OCI-LY1 (cell line): ENCODE data around the gene TDRD6.

ENCODE experiments used
- H2AFZ ChIP-seq: fragments of 200-600 bp; sonication (generic), shearing (Covaris generic); 2 replicates; pipeline ENCODE4 v1.6.0; 2014; ENCODE audit warnings: antibody characterized with exemption, mild to moderate bottlenecking, low read length
- H3F3A ChIP-seq: fragments of 200-600 bp; sonication (generic), shearing (Covaris generic); 2 replicates; pipeline ENCODE4 v1.6.0; 2014; ENCODE audit warnings: mild to moderate bottlenecking, antibody characterized with exemption, low read length, moderate library complexity; ENCODE audit not compliant: insufficient read depth
- H3K27ac ChIP-seq: fragments of 200-600 bp; sonication (generic); 2 replicates; pipeline ENCODE4 v1.5.1; 2014; ENCODE audit warnings: low read length, mixed run types, mild to moderate bottlenecking, low read depth; ENCODE audit not compliant: poor library complexity, severe bottlenecking
- H3K27me3 ChIP-seq: fragments of 200-600 bp; sonication (generic); 2 replicates; pipeline ENCODE4 v1.6.0; 2014; ENCODE audit warnings: antibody characterized with exemption, mild to moderate bottlenecking, low read length, moderate library complexity; ENCODE audit not compliant: insufficient read depth
- H3K36me3 ChIP-seq: fragments of 200-600 bp; sonication (generic); 2 replicates; pipeline ENCODE4 v1.6.1; 2014; ENCODE audit warnings: mild to moderate bottlenecking, antibody characterized with exemption, low read length, moderate library complexity, mixed read lengths; ENCODE audit not compliant: insufficient read depth
- H3K4me1 ChIP-seq: fragments of 200-600 bp; sonication (generic); 2 replicates; pipeline ENCODE4 v1.5.1; 2014; ENCODE audit warnings: mild to moderate bottlenecking, low read length, moderate library complexity; ENCODE audit not compliant: insufficient read depth, severe bottlenecking
- H3K4me2 ChIP-seq: fragments of 200-600 bp; sonication (generic), shearing (Covaris generic); 2 replicates; pipeline ENCODE4 v1.6.1; 2014; ENCODE audit warnings: low read length
- H3K4me3 ChIP-seq: fragments of 200-600 bp; sonication (generic); 2 replicates; pipeline ENCODE4 v1.5.1; 2014; ENCODE audit warnings: low read length, low read depth, mild to moderate bottlenecking, mixed read lengths; ENCODE audit not compliant: poor library complexity, severe bottlenecking
- H3K79me2 ChIP-seq: fragments of 200-600 bp; shearing (Covaris generic); 2 replicates; pipeline ENCODE4 v1.6.1; 2016; ENCODE audit warnings: mixed run types, low read length, mixed read lengths; ENCODE audit not compliant: insufficient read depth
- H3K9ac ChIP-seq: fragments of 200-600 bp; sonication (generic), shearing (Covaris generic); 2 replicates; pipeline ENCODE4 v1.6.1; 2014; ENCODE audit warnings: mild to moderate bottlenecking, low read length, mixed read lengths
- H3K9me2 ChIP-seq: fragments of 200-600 bp; sonication (generic), shearing (Covaris generic); 2 replicates; pipeline ENCODE4 v1.6.1; 2014; ENCODE audit warnings: low read depth, mild to moderate bottlenecking, low read length, mixed read lengths
- H3K9me3 ChIP-seq: fragments of 200-600 bp; shearing (Covaris generic); 2 replicates; pipeline ENCODE4 v1.6.1; 2014; ENCODE audit warnings: low read length, mixed read lengths
- H4K20me1 ChIP-seq: fragments of 200-600 bp; sonication (generic), shearing (Covaris generic); 2 replicates; pipeline ENCODE4 v1.6.0; 2016; ENCODE audit warnings: mild to moderate bottlenecking, low read length; ENCODE audit not compliant: insufficient read depth
- CTCF ChIP-seq: fragments of 200-600 bp; sonication (generic), shearing (Covaris generic); IDR thresholded peaks from 2 replicates; pipeline ENCODE4 v1.5.1; 2017; ENCODE audit warnings: mild to moderate bottlenecking, antibody characterized with exemption, low read length, moderate library complexity, mixed read lengths
- EZH2 ChIP-seq: fragments of 200-600 bp; sonication (generic), shearing (Covaris generic); IDR thresholded peaks from 2 replicates; pipeline ENCODE4 v1.8.0; 2017; ENCODE audit warnings: borderline replicate concordance, mixed run types, mild to moderate bottlenecking, antibody characterized with exemption, low read length, moderate library complexity, mixed read lengths

TDRD6 gene

DNA sequence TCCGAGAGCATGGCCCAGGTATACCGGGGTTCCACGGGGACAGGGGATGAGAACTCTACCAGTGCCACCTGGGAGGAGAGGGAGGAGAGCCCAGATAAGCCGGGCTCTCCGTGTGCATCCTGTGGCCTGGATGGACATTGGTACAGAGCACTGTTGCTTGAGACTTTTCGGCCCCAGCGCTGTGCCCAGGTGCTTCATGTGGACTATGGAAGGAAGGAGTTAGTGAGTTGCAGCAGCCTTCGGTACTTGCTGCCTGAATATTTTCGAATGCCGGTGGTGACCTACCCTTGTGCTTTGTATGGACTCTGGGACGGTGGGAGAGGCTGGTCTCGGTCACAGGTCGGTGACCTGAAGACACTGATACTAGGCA lies 1.3 kb downstream of the TDRD6 start:
- no peak overlapping the region for H2AFZ ChIP-seq
- no peak overlapping the region for H3K4me3 ChIP-seq
- H3K9me2 ChIP-seq, result no peaks in the 10 kb centered on the region
- no peaks in the 10 kb centered on the region for H3K36me3 ChIP-seq
- H3K9me3 ChIP-seq, result no peaks in the 10 kb centered on the region
- H3K27ac ChIP-seq, result no peak overlapping the region
- TF ChIP-seq EZH2, result no peak
- TF ChIP-seq CTCF, result no peak
- no peaks in the 10 kb centered on the region for H3K4me1 ChIP-seq
- no peaks in the 10 kb centered on the region for H3F3A ChIP-seq
- no peaks in the 10 kb centered on the region for H3K79me2 ChIP-seq
- H4K20me1 ChIP-seq, result no peaks in the 10 kb centered on the region
- no peak overlapping the region for H3K9ac ChIP-seq
- no peaks in the 10 kb centered on the region for H3K27me3 ChIP-seq
- H3K4me2 ChIP-seq, result no peak overlapping the region

- no peaks in the 10 kb centered on the region for H3K9me3 ChIP-seq
- no peaks in the 10 kb centered on the region for H3K36me3 ChIP-seq
- H3K79me2 ChIP-seq, result no peaks in the 10 kb centered on the region
- H4K20me1 ChIP-seq, result no peaks in the 10 kb centered on the region
- no peak overlapping the region for H3K4me2 ChIP-seq
- TF ChIP-seq EZH2 (no peak), CTCF (no peak)
- no peaks in the 10 kb centered on the region for H3K27me3 ChIP-seq
- H3F3A ChIP-seq, result no peaks in the 10 kb centered on the region
- no peaks in the 10 kb centered on the region for H3K9me2 ChIP-seq
- no peak overlapping the region for H3K27ac ChIP-seq
- H3K4me1 ChIP-seq, result no peaks in the 10 kb centered on the region
- H3K9ac ChIP-seq, result no peak overlapping the region
- no peak overlapping the region for H3K4me3 ChIP-seq
- no peak overlapping the region for H2AFZ ChIP-seq
Observed at GRCh38 chr6:46689657-46690056, 2.0 kb downstream of the TDRD6 start.

DNA sequence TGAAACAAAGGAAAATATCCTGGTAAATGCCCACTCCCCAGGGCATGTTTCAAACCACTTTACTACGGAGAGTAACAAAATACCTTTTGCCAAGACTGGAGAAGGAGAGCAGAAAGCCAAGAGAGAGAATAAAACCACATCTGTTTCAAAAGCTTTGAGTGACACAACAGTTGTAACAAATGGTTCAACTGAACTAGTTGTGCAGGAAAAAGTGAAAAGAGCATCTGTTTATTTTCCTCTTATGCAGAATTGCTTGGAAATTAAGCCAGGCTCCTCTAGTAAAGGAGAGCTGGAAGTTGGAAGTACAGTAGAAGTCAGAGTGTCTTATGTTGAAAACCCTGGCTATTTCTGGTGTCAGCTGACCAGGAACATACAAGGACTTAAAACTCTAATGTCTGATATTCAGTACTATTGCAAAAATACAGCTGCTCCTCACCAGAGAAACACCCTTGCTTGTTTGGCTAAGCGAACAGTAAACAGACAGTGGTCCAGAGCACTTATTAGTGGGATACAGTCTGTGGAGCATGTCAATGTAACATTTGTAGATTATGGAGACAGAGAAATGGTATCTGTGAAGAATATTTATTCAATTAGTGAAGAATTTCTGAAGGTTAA lies 2.6 kb downstream of the TDRD6 start:
- Histone ChIP-seq H3K27ac (no peak overlapping the region), H3K27me3 (no peaks in the 10 kb centered on the region), H3F3A (no peaks in the 10 kb centered on the region), H3K4me2 (no peak overlapping the region), H2AFZ (no peak overlapping the region), H4K20me1 (no peaks in the 10 kb centered on the region), H3K79me2 (no peaks in the 10 kb centered on the region), H3K9me2 (no peaks in the 10 kb centered on the region), H3K36me3 (no peaks in the 10 kb centered on the region), H3K4me1 (no peaks in the 10 kb centered on the region), H3K9me3 (no peaks in the 10 kb centered on the region), H3K4me3 (no peak overlapping the region), H3K9ac (no peak overlapping the region)
- TF ChIP-seq EZH2 (no peak), CTCF (no peak)
